ENCODE measurements around the gene HS1BP3.

The HS1BP3 gene, protein sequence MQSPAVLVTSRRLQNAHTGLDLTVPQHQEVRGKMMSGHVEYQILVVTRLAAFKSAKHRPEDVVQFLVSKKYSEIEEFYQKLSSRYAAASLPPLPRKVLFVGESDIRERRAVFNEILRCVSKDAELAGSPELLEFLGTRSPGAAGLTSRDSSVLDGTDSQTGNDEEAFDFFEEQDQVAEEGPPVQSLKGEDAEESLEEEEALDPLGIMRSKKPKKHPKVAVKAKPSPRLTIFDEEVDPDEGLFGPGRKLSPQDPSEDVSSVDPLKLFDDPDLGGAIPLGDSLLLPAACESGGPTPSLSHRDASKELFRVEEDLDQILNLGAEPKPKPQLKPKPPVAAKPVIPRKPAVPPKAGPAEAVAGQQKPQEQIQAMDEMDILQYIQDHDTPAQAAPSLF

DNA sequence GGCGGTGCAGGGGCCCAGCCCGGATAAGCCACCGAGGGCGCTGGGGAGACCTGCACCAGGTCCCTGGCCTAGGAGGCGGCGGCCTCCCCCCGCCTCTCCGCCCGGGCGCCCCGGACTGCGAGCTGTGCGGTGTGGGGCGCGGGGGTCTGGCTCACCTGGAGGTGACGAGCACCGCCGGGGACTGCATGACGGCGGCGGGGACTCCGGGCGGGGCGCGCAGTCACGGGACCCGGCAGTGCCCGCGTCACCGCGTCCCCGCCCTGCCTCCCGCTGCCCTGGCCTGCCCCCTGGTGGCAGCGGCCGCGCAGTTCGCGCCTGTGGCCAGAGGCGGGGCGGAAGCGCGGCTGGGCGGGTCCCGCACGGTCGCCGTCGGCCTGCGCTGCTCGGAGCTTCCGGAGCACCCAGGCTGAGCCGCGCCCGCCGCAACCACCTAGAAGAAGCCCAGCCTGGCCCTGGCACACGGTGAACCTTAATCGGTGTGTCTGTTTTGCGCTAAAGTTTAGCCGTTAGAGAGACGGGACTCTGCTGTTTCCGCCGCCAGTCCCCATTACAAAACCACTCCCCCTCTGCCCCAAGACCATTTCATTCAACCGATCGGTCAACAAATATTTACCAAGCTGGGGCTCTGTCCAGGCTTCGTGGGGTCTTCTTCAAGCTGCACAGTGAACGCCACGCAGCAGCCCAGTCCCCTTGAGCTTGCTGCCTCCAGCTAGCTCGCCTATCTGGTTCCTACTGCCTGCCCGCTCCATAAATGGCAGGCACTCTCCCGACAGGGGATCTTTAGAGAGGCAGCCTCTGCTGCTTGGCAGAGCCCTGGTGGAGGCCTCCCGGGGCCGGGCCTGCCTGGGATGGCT, at the start of gene HS1BP3:
TSS of gene HS1BP3 (minus strand) at position 222 of the 854 bp plus-strand sequence. CDS start at position 187, 35 bp downstream.
- FAIRE-seq, result peak; percentile 92
- DNase-seq (ENCODE audit: extremely low spot score, insufficient read length, low read depth), result peak; percentile 98

DNA sequence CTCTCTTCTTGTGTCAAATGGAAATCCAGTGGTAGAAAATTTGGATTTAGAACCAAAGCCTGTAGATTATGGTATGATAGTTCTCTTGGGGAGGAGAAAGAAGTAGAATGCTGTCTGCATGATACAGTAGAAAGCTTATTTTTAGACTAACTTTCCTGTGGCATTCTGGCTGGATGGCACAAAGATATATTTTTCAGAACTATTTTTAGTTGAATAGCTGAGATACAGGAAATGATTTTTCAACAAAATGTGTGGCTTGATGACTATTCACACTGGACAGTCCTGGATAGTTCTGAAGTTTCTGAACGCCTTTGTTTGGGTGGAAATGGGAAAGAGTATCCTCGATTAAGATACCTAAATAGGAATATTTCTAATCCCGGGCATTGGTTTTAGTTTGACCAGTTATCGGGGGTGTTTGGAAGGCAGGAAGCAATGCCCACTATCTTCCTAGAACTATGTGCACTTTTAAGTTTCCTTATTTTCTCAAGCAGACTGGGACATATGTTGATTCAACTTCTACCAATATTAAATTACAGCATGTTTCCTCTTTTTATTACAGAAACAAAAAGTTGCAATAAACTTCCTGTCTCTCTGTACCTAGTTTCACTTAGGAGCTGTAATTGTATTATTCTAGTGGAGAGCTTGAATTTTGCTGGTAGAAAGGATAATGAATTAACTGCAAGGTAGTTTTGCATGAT, 48.2 kb upstream of the HS1BP3 start:
- DNase-seq (ENCODE audit: extremely low spot score, insufficient read length, low read depth) (no peak), FAIRE-seq (peak; percentile 50)

DNA sequence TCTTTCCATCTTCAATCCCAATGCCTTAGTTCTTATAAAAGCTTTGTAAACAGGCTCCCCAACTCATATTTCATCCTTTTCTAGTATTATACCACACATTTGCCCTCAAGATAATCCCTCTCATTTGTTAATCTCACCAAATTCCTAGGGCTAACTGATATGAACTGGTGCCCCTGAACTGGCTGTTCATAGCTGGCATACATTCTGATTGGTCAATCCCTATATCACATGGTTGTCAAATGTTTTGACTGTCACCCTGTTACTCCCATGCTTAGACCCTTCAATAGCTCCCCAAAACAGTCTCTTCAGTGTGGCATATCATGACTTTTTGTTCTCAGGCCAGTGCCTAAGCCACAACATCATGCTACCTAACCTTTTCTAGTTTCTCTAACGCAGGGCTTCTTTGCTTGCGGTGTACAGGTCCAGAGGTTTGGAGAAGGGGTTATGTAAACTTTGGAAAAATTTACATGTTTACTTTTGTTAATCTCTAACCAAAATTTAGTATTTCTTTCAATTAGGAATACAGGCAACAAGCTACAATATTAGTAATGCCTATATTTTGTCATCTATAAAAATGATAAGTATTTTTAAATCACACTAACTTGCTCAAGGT, 46.5 kb upstream of the HS1BP3 start:
- FAIRE-seq, result no peak
- no peak for DNase-seq (ENCODE audit: extremely low spot score, insufficient read length, low read depth)

DNA sequence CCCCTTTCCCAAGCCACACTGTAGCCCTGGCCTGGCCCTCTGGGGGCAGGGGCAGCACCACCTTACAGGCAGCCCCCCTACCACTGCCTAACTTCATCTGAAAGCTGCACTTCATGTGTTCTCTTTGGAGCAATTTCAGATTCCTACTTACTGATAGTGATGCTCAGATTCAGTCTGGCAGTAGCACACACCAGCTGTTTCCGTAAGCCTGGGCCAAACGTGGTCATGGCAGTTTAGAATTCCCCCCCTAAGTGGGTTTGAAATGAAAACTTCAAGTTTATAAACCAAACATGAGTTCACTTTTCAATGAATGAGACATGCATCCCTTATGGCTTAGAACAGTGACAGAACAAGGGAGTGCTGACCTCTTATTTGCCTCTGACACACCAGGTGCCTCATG, 45.5 kb upstream of the HS1BP3 start:
- FAIRE-seq (no peak), DNase-seq (ENCODE audit: extremely low spot score, insufficient read length, low read depth) (no peak)

DNA sequence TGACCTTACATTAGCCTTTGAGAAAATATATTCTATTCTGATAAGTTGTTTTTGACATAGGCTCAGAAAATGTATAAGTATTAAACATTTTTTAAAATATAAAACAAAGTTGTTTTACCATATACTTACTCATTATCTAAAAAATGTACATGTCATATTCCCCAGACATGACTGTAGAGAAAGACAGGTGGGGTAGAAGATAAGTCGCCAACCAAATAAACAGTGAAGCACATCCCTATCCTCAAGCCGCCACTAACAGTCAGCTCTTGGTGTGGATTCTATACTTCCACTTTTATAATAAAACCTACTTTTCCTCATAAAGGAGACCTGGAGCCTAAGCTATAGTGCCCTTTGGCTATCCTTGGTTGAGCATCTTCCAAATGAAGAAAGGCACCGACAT, 42.4 kb upstream of the HS1BP3 start:
- FAIRE-seq (no peak), DNase-seq (ENCODE audit: extremely low spot score, insufficient read length, low read depth) (no peak)

DNA sequence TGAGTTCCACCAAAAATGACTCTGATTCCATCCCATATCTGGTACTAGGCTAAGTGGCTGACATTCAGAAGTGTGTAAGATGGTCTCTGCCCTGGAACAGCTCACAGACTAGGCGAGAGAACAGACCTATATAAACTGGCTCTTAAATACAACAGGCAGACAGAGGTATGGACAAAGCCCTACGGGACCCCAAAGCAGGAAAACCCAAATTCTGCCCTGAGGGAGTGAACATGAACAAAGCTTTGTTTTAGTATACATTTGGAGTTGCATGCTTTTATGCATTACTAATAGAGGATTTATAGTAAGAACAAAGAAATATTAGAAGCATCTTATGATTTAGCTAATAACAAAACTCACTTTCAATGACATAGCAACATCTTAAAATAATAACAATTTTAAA, 41.2 kb upstream of the HS1BP3 start:
- FAIRE-seq, result no peak
- no peak for DNase-seq (ENCODE audit: extremely low spot score, insufficient read length, low read depth)

DNA sequence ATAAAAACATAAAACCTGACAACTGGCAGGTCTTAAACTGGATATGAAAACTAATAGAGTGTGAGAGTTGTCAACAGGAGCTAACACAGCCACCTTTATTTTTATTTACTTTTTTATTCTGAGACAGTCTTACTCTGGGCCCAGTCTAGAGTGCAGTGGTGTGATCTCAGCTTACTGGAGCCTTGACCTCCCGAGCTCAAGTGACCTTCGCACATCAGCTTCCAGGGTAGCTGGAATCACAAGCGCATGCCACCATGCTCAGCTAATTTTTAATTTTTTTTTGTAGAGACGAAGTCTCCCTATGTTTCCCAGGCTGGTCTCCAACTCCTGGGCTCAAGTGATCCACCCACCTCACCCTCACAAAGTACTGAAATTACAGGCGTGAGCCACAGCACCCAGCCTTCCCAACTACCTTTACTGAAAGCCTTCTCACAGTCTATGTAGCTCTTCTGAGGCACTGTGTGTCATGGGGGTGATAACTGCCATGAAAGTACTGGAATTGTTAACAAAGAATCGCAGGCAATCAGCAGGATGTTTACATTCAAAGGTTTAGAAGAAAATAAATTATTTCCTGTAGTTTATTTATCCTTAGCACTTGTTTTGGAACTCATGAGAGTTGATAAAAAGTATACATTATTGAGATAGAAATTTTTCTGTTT, 40.3 kb upstream of the HS1BP3 start:
- DNase-seq (ENCODE audit: extremely low spot score, insufficient read length, low read depth) (no peak), FAIRE-seq (no peak)

DNA sequence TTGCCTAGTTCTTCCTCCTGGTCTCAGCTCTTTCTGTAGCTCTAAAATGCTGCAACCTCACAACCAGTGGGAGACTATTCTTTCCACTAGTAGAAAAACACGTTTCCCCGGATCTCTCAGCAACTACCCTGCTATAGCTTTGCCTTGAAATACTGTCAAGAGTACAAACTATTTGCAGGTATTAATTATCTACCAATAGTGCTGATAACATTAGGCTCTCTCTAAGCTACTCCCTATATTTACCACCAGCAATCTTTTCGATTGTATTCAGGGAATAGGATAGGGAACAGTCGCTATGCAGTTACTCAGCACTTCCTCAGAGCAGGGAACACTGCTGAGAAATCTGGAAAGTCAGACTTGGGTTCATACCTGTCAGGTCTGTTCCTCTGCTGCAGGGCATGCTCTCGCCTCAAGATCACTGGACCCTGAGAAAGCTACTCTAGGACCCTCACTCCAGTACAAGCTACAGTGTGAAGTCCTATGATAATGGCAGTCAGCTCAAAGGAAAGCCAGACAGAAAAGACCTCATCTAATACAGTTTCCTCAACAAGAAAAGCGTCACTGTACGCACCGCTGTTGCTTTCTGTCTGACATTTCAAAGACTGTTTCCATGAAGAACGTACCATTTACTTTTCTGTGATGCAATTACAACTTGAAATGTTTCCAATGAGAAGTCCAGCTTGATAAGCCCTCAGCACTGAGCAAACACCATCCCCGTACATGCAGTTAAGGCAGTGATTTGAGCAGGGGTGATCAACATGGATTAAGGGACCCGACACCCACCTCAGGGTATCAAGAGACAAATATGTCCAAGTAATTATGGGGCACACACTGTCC, 38.7 kb upstream of the HS1BP3 start:
- DNase-seq (ENCODE audit: extremely low spot score, insufficient read length, low read depth), result no peak
- no peak for FAIRE-seq

DNA sequence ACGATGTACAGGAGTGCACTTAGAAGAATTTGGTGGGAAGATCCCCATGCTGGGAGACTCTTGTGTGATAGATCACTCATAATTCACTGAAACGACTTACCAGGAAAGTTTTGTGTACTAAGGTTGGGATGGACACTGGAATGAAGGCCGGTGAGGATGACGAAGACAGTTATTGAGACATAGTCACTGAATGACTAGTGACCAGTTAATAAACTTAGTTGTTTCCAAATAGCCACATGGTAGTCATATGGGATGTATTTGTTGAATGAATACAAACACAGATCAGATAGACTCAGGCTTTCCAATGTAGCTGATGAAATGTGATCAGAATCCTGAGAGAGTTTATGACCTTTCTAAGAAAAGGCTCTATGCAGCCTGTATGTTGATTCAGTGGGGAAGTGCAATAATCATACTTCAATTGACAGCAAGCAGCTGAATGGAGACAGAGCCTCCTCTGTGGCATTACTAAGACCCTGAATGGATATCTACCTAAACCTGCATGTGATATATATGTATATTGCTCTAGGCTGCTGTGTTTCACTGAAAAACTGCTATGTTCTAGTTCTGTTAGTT, 36.4 kb upstream of the HS1BP3 start:
- FAIRE-seq, result no peak
- DNase-seq (ENCODE audit: extremely low spot score, insufficient read length, low read depth), result no peak

DNA sequence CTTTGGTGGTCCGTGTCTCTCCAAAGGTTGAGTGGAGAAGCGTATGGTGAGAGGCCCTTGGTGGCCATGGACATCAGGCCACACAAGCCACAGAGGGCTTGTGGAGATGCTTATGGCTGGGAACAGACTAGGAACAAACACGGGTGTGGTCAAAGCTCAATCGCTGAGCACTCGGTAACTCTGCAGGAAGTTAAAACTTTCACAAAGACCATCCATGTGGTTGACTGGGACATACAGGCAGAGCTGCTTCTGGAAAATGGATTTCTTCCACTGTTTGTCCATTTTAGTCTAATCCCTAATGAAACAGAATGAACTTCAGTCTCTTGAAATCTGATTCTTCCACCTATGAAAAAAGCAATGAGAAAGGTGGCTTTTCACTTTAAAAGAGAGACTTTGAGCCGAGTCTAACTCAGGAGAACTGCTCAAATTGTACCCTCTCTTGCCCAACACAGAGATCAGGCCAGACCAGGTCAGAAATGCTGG, 33.7 kb upstream of the HS1BP3 start:
- DNase-seq (ENCODE audit: extremely low spot score, insufficient read length, low read depth) (no peak), FAIRE-seq (no peak)

DNA sequence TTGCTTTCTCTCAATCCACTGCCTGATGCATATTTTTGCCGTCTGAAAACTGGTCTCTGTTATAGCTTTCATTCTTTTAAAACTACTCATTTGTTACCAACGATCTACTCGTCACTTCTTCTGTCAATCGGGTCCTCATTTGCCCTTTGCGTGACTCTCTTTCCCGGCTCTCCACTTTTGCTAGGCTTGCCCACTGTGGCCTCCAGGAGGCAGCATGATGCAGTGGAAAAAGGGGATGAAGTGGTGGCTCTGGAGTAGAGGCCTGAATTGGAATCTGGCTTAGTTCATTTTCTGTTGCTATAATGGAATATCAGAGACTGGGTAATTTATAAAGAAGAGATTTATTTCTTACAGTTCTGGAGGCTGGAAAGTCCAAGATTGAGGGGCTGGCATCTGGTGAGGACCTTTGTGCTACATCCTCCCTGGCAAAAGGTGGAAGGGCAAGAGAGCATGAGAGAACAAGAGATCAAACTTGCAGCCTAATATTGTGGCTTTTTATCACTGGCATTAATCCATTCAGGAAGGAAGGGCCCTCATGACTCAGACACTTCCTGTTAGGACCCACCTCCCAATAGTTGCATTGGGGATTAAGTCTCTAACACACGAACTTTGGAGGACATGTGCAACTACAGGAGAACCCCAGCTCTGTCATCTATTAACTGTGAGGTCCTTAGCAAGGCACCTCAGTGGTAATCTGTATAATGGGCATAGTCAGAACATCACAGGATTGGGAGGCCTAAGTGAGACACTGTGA, 31.4 kb upstream of the HS1BP3 start:
- FAIRE-seq (no peak), DNase-seq (ENCODE audit: extremely low spot score, insufficient read length, low read depth) (no peak)

DNA sequence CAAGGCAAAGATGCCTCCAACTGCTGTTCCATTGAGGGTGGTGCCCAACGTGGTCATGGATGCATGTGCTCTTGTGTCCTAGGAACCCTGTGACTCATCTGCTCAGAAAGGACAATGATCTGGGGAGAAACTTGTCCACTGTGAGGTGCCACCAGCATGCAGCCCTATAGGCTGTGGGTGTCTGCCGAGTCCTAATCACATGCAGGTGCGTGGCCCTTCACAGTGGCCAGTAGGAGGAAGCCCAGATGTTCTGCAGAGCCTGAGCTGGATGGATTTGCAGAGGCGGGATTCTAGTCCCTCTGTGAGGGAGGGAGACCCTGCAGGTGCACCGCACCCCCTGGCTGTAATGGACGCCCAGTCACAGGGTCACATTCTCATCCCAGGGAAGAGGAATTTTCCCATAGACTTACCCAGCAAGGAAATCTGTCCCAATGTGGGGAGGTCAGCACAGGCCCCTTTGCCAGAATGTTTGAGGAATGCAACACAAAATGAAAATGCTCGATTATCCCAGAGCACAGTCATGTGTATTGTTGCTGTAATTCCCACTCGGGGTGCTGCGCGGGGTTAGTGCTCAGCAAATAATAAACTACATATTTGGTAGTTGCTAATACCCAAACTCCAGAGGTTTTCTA, 30.0 kb upstream of the HS1BP3 start:
- no peak for FAIRE-seq
- no peak for DNase-seq (ENCODE audit: extremely low spot score, insufficient read length, low read depth)

DNA sequence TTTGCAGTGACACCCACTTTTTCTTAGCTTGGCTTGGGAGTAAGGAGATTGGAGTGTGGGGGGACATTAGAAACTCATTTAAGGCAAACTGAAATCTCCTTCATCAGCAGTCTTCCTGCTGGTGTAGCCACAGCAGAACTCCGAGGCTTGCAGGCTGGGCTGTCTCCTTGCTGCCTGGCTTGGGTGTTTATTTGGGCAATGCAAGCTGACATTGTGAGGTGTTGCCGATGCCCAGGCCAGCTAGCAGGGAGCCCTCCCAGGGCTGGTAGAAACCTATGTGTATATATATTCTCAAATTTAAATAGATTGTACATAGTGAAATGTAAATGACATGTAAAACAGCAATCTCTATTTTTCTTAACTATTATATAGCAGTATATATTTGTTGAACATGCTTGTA, 27.9 kb upstream of the HS1BP3 start:
- DNase-seq (ENCODE audit: extremely low spot score, insufficient read length, low read depth) (no peak), FAIRE-seq (no peak)

DNA sequence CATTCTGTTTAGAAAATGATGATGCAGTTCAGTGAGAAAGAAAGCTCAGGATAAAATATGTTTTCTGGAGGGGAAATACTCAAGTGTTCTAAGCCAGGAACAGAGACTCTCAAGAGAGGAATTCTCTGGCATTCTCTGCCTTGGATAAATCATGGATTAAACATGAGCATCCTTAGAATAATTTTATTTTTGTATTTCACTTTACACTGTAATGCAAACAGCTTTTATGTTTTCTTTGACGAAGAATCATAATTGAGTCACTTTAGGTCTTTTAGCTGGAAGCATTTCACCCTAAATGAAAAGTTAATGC, 27.1 kb upstream of the HS1BP3 start:
- FAIRE-seq, result no peak
- DNase-seq (ENCODE audit: extremely low spot score, insufficient read length, low read depth), result no peak

DNA sequence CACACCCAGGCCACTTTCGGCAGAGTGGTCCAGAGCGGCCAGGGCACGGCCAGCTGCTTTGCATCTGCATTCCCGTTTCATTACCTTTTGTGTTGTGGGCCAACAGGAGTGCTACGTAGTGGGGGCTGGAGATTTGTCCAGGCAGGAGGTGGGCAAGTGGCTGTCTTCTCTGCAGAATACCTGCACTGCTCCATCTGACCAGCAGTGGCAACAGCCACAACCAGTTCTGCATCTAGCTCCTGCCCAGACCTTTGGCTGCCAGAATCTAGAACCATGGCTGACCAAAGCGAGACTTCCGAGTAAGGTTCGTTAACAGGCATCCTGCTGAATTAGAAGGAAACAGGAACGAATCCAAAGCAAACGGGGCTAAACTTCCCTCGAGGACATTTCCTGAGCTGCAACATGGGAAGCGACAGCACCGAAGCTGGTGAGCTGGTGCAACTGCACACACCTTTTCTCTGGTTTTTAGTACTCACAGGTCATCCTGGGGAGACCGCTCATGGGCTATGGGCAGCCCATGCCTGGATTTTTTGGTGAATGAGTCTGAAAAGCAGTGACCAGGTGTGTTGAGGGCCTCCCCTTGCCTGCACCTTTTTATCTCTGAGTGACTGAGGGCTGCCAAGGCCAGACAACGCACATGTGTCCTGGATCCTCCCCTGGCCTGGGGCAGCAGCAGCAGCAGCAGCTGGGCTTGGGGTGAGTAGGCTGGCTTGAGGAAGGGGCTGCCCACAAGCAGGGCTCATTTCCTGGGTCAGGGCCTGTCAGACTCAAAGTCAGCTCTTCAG, 26.6 kb upstream of the HS1BP3 start:
- DNase-seq (ENCODE audit: extremely low spot score, insufficient read length, low read depth) (no peak), FAIRE-seq (peak; percentile 45)

DNA sequence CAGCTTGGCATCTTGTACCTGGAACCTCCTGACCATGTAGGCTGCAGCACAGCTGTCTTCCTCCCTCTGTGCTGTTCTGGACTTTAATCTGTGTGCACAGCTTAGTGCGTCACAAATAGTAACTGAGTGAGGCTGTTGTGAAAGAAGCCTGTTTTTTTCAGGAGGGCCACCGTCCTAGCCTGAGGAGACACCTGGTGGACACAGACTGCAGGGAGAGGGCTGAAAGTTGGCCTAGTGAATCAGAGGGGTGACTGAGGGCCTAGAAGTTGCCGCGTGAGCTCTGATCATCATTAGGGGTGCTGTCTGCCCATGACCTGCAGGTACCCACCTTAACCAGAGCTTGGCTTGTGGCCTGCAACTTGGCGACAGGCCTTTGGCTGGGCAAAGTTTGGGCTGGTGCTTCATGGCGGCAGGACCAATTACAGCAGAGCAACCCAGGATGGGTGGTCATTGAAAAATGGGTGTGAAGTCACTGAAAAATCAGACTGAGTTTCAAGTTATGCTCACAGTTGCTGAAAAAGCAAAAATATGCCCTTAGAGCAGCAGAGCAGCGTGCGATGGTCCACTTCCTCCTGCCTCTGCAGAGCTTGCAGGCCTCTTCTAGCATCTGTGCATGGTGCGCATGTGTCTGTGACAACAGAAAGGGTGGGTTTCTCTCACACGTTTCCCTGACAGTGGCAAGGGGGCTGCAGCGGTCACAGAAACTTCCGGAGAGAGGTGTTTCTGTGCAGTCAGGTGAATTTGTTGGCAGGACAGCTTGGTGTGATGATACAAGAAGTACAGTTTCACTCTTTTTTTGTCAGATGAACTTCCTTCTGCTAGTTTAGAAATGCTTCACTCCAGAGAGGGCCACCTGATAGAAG, 25.7 kb upstream of the HS1BP3 start:
- DNase-seq (ENCODE audit: extremely low spot score, insufficient read length, low read depth) (no peak), FAIRE-seq (peak; percentile 81)
